GM15510 (cell line): ENCODE data around the gene RNF157.

Source experiments
- POLR2A ChIP-seq: IDR thresholded peaks from 3 replicates; pipeline ENCODE4 v1.6.1; 2011; ENCODE audit warnings: borderline replicate concordance; ENCODE audit not compliant: insufficient read length; ENCODE audit errors: extremely low read depth

Gene RNF157

DNA sequence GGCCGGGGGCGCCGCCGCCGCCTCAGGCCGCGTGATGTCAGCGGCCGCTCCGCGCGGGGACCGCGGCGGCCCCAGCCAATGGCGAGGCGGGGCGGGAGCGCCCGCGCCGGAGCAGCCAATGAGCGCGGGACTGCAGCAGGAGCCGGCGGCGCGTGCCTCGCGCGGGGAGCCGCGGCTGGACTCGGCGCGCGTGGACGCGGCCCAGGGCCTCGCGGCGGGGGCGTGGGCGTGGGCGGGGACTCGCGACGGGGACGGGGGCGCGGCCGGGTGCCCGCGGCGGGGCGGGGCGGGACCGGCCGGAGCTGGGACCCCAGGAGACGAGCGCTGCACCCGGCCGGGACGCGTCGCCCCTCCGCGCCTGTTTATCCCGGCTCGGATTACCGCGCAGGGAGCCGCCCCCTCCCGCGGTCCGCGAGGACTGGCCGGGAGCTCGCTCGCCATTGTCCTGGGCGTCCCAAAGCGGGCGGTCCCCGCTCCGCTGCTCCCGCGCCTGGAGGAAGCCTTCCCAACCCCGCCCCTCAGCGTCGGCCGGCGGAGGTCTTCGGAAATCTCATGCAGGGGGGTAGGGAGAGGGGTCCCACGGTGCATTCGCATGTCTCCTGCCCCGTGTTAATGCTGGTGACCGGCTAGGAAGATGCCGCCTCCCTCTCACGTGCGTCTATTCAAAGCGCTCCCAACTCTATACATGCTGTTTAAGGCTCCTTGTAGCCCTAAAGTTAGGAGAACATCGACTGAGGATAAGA is at the start of gene RNF157:
Gene RNF157 (minus strand): TSS at position 33 of the 743 bp plus-strand sequence. CDS start 253 bp downstream, outside the sequence.
- TF ChIP-seq POLR2A: peak; percentile 42

- no peak for TF ChIP-seq POLR2A
Observed at GRCh38 chr17:76281573-76282371, 41.5 kb upstream of the RNF157 start.

DNA sequence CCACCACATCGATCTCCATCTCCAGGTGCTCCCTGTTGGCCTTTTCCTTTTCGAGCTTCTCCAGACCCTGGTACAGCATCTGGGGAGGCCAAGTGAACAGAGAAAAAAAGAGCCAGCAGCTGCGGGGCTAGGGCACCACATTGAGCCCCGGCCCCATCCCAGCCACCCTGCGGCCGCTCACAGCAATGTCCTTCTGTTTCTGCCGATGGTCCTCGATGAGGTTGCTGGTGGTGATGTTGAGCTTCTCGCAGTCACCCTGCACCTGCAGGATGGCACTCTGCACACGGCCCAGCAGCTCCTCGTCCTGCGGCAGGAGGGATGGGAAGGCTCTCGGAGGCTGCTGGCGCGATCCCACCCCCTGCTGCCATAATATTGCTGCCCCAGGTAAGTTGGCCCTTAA is 40.4 kb upstream of the RNF157 start:
- no peak for TF ChIP-seq POLR2A

GRCh38 chr17:76279742-76280287 is 39.5 kb upstream of the RNF157 start:
- no peak for TF ChIP-seq POLR2A

DNA sequence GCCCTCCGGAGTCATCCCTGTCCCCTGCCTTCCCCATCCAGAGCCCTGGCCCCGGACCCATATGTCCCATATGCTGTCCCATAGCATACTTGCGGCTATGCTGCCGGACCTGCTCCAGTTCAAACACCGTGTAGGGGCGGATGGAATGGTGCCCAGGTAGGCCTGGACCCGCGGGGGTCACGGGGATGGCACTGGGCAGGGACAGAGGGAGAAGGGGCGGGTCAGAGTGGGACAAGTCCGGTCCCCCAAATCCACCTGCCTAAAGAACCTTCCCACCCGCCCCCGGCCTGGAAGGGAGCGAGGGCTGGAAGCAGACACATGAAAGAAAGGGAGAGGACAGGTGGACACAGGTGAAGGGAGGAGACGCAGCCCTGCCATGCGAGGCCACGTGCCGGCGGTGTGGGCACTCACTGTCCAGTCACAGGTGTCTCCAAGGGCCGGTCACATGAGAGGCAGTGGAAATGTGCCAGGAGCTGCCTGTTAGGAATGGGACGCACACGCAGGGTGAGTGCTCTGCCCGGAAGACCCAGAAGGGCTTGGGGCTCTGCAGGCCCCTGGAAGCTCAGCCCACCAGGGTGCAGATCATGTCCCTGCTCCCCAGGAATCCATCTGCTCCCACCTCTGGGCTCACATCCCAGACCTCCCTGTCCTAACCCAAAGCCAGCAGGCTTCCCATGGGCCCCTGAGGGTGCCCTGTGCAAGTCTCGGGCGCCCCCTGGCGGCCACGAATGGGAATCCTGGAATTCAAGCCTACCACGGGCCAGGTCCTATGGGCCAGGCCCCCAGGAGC is 38.9 kb upstream of the RNF157 start:
- TF ChIP-seq POLR2A: no peak

DNA sequence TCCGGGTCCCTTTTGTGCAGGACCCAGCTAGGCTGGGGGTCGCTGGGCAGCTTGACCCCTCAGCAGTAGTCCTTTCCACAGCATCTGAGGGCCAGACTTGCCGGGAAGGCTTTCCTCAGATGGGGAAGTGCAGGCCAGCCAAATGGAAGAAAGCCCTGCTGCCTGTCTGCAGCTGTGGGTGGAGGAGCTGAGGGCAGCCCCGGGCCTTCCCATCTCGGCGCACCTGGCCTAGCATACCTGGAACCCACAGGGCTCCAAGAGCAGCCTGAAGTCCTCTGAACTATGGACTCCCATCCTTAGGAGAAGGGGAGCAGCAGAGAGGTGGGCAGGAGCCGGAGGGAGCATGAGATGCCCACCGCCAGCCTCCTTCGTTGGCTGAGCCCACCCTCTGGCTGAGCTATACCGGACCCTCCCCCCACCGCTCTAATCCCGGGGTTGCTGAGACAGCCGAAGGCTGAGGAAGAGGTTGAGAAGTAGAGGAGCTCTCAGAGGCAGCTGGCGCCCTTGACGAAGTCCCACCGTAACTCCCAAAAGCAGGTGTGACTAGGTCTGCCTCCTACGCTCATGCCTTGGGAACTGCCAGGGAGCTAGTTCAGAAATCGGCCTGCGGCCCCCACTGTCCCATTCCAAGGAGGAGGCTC is 38.1 kb upstream of the RNF157 start:
- no peak for TF ChIP-seq POLR2A

DNA sequence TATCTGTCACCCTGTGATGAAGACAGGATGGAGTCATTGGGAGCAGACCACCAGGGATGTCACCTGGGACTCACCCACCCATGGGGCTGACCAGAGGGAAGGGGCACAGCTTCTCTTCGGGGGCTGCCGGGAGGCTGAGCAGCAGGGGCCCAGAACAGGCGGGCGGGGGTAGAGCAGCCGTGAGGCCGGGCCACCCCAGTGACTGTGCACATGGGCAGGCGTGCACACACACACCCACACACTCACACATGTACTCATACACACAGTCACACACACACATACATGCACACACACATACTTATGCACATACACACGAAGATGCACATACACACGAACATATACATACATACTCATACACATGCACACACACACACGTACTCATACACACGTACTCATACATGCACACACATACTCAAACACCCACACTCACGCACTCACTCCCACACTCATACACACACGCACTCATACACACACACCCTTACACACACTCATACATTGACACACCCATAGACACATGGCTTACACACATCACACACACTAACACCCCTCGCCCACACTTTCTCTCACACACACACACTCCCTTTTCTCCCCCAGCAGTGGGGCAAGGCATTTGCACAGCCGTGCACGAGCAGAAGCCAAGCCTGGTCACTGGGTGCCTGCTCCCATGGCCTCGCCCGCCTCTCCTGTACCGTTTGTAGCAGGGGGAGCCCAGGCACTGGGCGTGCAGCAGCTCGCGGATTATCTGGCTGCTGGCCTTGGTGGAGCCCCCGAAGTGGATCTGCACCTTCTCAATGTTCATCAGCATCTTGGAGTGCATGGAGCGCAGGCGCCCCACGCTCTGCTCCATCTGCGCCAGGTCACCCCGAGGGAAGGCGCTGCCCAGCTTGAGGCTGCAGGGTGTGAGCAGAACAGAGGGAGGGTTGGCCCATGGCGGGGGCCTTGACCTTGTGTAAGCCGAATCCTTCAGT is 37.3 kb upstream of the RNF157 start:
- TF ChIP-seq POLR2A: no peak

GRCh38 chr17:76276461-76277299 is 36.4 kb upstream of the RNF157 start:
- TF ChIP-seq POLR2A: no peak

- no peak for TF ChIP-seq POLR2A
Observed at GRCh38 chr17:76276069-76276431, 35.8 kb upstream of the RNF157 start.

DNA sequence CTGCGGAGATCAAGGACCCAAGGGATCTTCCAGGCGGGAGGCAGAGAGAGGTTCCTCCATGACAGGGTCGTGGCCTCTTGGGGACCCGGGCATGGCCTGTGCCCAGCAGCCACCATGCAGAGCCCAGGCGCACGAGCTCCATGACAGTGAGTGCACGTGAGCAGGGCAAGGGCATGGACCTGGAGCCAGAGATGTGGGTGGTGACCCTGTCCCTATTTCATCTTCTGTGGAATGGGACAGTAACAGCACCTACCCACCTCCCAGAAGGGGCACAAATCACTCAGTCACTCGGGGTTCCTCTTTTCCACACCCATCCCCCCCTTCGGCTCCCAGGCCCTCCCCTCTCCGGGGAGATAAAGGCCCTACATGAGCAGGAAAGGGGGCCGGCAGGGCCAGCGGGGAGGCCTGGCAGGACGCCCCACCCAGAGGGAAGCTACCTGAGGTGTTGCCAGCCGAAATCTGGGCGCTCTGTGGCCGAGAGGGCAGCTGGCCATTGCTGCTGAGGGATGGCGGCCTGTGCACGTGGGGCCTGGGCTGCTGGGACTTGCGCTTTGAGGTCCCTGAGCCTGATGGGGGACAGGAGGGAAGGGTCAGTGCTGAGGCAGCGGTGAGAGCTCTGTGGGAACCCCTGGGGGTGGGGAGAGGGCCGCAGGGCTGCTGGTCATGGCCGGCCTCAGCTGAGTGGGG is 35.2 kb upstream of the RNF157 start:
- no peak for TF ChIP-seq POLR2A

DNA sequence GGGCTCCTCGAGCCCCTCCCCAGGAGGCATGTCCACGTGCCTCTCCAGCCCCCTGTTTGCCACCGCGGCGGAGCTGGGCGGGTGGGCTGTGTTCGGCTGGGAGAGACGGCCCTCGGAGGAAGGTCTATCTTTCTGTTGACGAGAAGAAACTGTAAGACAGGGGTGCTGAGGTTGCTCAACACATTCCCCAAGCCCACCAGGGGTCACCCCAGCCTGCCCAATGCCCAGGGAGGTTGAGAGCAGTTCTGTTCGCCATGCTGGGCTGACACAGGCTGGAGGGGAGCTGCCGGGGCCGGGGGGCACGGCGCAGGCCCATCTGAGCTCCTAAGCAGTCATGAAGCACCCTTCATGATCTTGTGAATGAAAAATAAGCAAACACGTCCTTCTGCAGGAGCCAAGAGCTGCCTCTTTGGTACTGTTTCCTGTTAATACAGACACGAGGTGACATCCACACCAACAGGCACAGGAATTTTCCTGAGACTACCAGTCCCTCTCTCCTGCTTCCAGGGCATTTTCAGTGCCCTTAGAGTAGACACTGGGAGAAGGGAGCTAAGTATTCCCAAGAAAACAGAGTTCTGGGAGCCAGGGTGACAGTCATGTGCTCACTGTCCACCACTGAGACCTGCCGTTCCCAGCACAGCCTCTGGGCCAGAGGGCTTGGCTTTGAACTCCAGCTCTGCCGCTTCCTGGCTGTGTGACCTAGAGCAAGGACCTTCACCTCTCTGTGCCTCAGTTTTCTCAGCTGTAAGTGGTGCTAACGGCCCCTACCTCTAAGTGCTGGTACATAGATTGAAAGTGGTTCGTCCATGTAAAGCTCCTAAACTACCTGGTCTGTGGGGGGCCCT is 34.0 kb upstream of the RNF157 start:
- no peak for TF ChIP-seq POLR2A

GRCh38 chr17:76273445-76274111 is 33.3 kb upstream of the RNF157 start:
- TF ChIP-seq POLR2A: no peak
